B cell (primary cell): ENCODE measurements around the gene IGFL2. TPM values are rescaled to one million over a fixed set of nuclear protein-coding genes. Genes with fewer than 3 reads are reported as not detected.
"Not testable (repeated sequence)": the region's sequence is repeated elsewhere in the genome, so short reads cannot be mapped to it uniquely, and the experiment has no call there.

Experiments used
- ATAC-seq: fragments of 200-7000 bp; cut with Tn5 transposase; one replicate; pipeline ENCODE4 v1.10.0; 2021; ENCODE audit warnings: low read depth, mild to moderate bottlenecking, moderate number of reproducible peaks, moderate library complexity
- CTCF ChIA-PET: fragments of 350-600 bp; sonication (Branson Sonifier 250); formaldehyde crosslinking; loops from one replicate; lab custom pipeline; 2021; ENCODE audit warnings: antibody characterized with exemption, inconsistent platforms; lab: Charles Lee
- POLR2A ChIA-PET: fragments of 350-600 bp; sonication (Branson Sonifier 250); formaldehyde crosslinking; loops from one replicate; lab custom pipeline; 2021; ENCODE audit warnings: antibody characterized with exemption; lab: Charles Lee
- DNase-seq: peaks from one replicate; pipeline ENCODE4 v3.0.0; 2013
- H2AFZ ChIP-seq: 2 replicates; pipeline ENCODE4 v1.6.1; 2012; ENCODE audit warnings: mild to moderate bottlenecking, low read depth, low read length; ENCODE audit not compliant: insufficient read depth, poor library complexity, severe bottlenecking
- H3K27ac ChIP-seq, 2 donors: 1 replicate in 1 of 2; 2 replicates in 1 of 2; pipeline ENCODE4 v1.5.1; 2012 to 2013; ENCODE audit warnings: low read length in 2 of 2, mild to moderate bottlenecking in 2 of 2, moderate library complexity in 1 of 2
- H3K27me3 ChIP-seq, 4 experiments: fragments of 200-600 bp in 1 of 4; sonication (generic) in 1 of 4; replicated peaks in 1 of 4; 1 replicate in 2 of 4; 2 replicates in 2 of 4; pipeline versions ENCODE4 v1.6.1 to v1.7.0; 2013 to 2016; ENCODE audit warnings: low read length in 3 of 4, mild to moderate bottlenecking in 2 of 4, mixed read lengths in 1 of 4, moderate library complexity in 1 of 4; ENCODE audit not compliant: insufficient read depth in 4 of 4, control insufficient read depth in 3 of 4; ENCODE audit errors: control extremely low read depth in 1 of 4
- H3K36me3 ChIP-seq, 2 experiments: replicated peaks in 1 of 2; 1 replicate in 1 of 2; 2 replicates in 1 of 2; pipeline versions ENCODE4 v1.6.1 to v1.7.1; 2013; ENCODE audit warnings: low read length in 1 of 2; ENCODE audit not compliant: insufficient read depth in 2 of 2, control insufficient read depth in 1 of 2; ENCODE audit errors: control extremely low read depth in 1 of 2, extremely low read depth in 1 of 2
- H3K4me1 ChIP-seq, 2 donors: fragments of 200-600 bp in 1 of 2; sonication (generic) in 1 of 2; 1 replicate in 1 of 2; 2 replicates in 1 of 2; pipeline versions ENCODE4 v1.5.1 to v1.6.1; 2013 to 2017; ENCODE audit warnings: low read length in 2 of 2; ENCODE audit not compliant: control insufficient read depth in 2 of 2, insufficient read depth in 2 of 2
- H3K4me2 ChIP-seq: replicated peaks from 2 replicates; pipeline ENCODE3; 2012; ENCODE audit warnings: mild to moderate bottlenecking, low read depth, low read length; ENCODE audit not compliant: poor library complexity, severe bottlenecking
- H3K4me3 ChIP-seq, 5 experiments: fragments of 200-600 bp in 1 of 5; sonication (generic) in 1 of 5; 1 replicate in 3 of 5; 2 replicates in 2 of 5; pipeline versions ENCODE4 v1.5.1 to v1.7.0; 2011 to 2016; ENCODE audit warnings: low read length in 4 of 5, mild to moderate bottlenecking in 4 of 5, low read depth in 2 of 5, control low read depth in 1 of 5, moderate library complexity in 1 of 5; ENCODE audit not compliant: insufficient read depth in 1 of 5; ENCODE audit errors: control extremely low read depth in 1 of 5, extremely low read depth in 1 of 5
- H3K79me2 ChIP-seq: fragments of 200-600 bp; sonication (generic); one replicate; pipeline ENCODE4 v1.6.0; 2016; ENCODE audit warnings: low read length; ENCODE audit not compliant: control insufficient read depth, insufficient read depth
- H3K9ac ChIP-seq: fragments of 200-600 bp; sonication (generic); 2 replicates; pipeline ENCODE4 v1.6.1; 2017; ENCODE audit warnings: mild to moderate bottlenecking, low read length, moderate library complexity
- H3K9me3 ChIP-seq, 3 donors: one replicate each; pipeline versions ENCODE4 v1.6.1 to v1.7.1; 2013; ENCODE audit warnings: low read length in 2 of 3; ENCODE audit not compliant: control insufficient read depth in 2 of 3, insufficient read depth in 1 of 3; ENCODE audit errors: control extremely low read depth in 1 of 3
- H4K20me1 ChIP-seq: 2 replicates; pipeline ENCODE4 v1.6.0; 2012; ENCODE audit warnings: mild to moderate bottlenecking, low read length; ENCODE audit not compliant: insufficient read depth, control insufficient read depth, poor library complexity, severe bottlenecking
- H3K27ac Mint-ChIP-seq: one replicate; pipeline ENCODE4 v1.8.0; 2021; ENCODE audit warnings: mixed read lengths
- H3K27me3 Mint-ChIP-seq: one replicate; pipeline ENCODE4 v1.8.0; 2021; ENCODE audit warnings: mixed read lengths
- H3K4me1 Mint-ChIP-seq: one replicate; pipeline ENCODE4 v1.8.0; 2021; ENCODE audit warnings: mixed read lengths
- H3K4me3 Mint-ChIP-seq: one replicate; pipeline ENCODE4 v1.8.0; 2021; ENCODE audit warnings: mixed read lengths
- H3K9me3 Mint-ChIP-seq: one replicate; pipeline ENCODE4 v1.8.0; 2022; ENCODE audit warnings: mixed read lengths; ENCODE audit not compliant: insufficient read depth
- CTCF ChIP-seq: fragments of 200-600 bp; IDR thresholded peaks from one replicate; pipeline ENCODE4 v1.8.0; 2022; ENCODE audit warnings: antibody characterized with exemption, mild to moderate bottlenecking
- EZH2 ChIP-seq: IDR thresholded peaks from 2 replicates; pipeline ENCODE4 v1.6.1; 2012; ENCODE audit warnings: borderline replicate concordance, low read depth, mild to moderate bottlenecking, moderate library complexity, low read length; ENCODE audit not compliant: insufficient read depth, poor library complexity, severe bottlenecking
- WGBS: methylation state at CpG from one replicate; pipeline ENCODE4 v1.1.5; 2013; ENCODE audit warnings: missing lambda C conversion rate; ENCODE audit not compliant: insufficient coverage; 5-methylcytosine and 5-hydroxymethylcytosine counted together
- intact Hi-C: fragments of 100-400 bp; cut with micrococcal nuclease; formaldehyde crosslinking; loops from one replicate; pipeline ENCODE4 v1.10.0; 2022
- polyA plus RNA-seq: library from polyadenylated mRNA; depleted of rRNA; stranded (reverse); fragments of >200 nt; gene quantifications from 2 replicates; pipeline ENCODE4 v1.2.3, GENCODE V29; 2012
- total RNA-seq, 2 donors: library from RNA; stranded (reverse); fragments of 120-200 nt in 1 of 2; gene quantifications; 1 replicate in 1 of 2; 2 replicates in 1 of 2; pipeline versions ENCODE4 v1.2.3 to v1.2.4, GENCODE V29; 2013 to 2022

The IGFL2 gene
- total and polyA plus RNA-seq, 2 donors (not counting 1 experiment from before 2014, with no cell fraction given): not detected

- no peaks in the 10 kb centered on the region for H3K36me3 ChIP-seq
- ATAC-seq: no peak
- no peak overlapping the region for H2AFZ ChIP-seq
- 99% methylated on average over 6 of the region's 7 CpGs for WGBS
- intact Hi-C loops: no loop called here
- peaks cover 0 to 9% (median 1%) of the 10 kb centered on the region in 4 experiments for H3K27me3 ChIP-seq
- no peak overlapping the region for H3K9ac ChIP-seq
- POLR2A ChIA-PET: no interaction called here
- CTCF ChIA-PET: no interaction called here
- peaks cover 17% of the 10 kb centered on the region for H3K9me3 Mint-ChIP-seq
- no peaks in the 10 kb centered on the region for H3K79me2 ChIP-seq
- no peaks in the 10 kb centered on the region for H4K20me1 ChIP-seq
- H3K27ac Mint-ChIP-seq: no peak overlapping the region
- no peak overlapping the region for H3K4me3 ChIP-seq
- H3K4me3 Mint-ChIP-seq: no peak overlapping the region
- H3K4me1 Mint-ChIP-seq: no peaks in the 10 kb centered on the region
- peaks cover 40% of the 10 kb centered on the region for H3K27me3 Mint-ChIP-seq
- TF ChIP-seq EZH2 (no peak), CTCF (no peak)
- H3K9me3 ChIP-seq: peaks cover 0 to 15% (median 9%) of the 10 kb centered on the region in 3 donors
- no peak overlapping the region for H3K4me2 ChIP-seq
- DNase-seq: no peak
- no peak overlapping the region for H3K27ac ChIP-seq
- no peaks in the 10 kb centered on the region for H3K4me1 ChIP-seq
These were observed 12.3 kb downstream of the IGFL2 start for GRCh38 chr19:46160233-46160775.

GRCh38 chr19:46161642-46162257 is 13.7 kb downstream of the IGFL2 start:
- H3K4me1 ChIP-seq, CTCF ChIA-PET, H2AFZ ChIP-seq, H4K20me1 ChIP-seq, H3K27me3 ChIP-seq, H3K36me3 ChIP-seq, DNase-seq, H3K4me3 ChIP-seq, H3K4me1 Mint-ChIP-seq, H3K79me2 ChIP-seq, H3K27ac Mint-ChIP-seq, intact Hi-C loops, ATAC-seq, H3K4me2 ChIP-seq, POLR2A ChIA-PET, H3K9ac ChIP-seq, H3K4me3 Mint-ChIP-seq, H3K27ac ChIP-seq: not testable (repeated sequence)
- peaks cover 17% of the 10 kb centered on the region for H3K9me3 Mint-ChIP-seq
- no CpG with 5 or more reads among the region's 2 CpGs for WGBS
- peaks cover 37% of the 10 kb centered on the region for H3K27me3 Mint-ChIP-seq
- H3K9me3 ChIP-seq: peaks cover 0 to 15% (median 9%) of the 10 kb centered on the region in 3 donors
